HG02840 (cell line): ENCODE measurements around the gene ARHGAP36.

ENCODE experiments used
- ATAC-seq: cut with Tn5 transposase; IDR thresholded peaks from one replicate; pipeline ENCODE4 v1.9.1; 2021; ENCODE audit warnings: mild to moderate bottlenecking, moderate library complexity, moderate number of reproducible peaks; ENCODE audit not compliant: unreplicated experiment, low FRiP score

Gene ARHGAP36

GRCh38 chrX:131068945-131069719 lies 11.0 kb downstream of the ARHGAP36 start:
- no peak for ATAC-seq

GRCh38 chrX:131072871-131073571 lies 14.9 kb downstream of the ARHGAP36 start:
- no peak for ATAC-seq

GRCh38 chrX:131073607-131074006 lies 15.5 kb downstream of the ARHGAP36 start:
- ATAC-seq: no peak

GRCh38 chrX:131081772-131082740 lies 23.9 kb downstream of the ARHGAP36 start:
- ATAC-seq: no peak

- ATAC-seq: no peak
Measured at GRCh38 chrX:131083510-131084142, 25.5 kb downstream of the ARHGAP36 start.

- no peak for ATAC-seq
Measured at GRCh38 chrX:131084145-131084544, 26.0 kb downstream of the ARHGAP36 start.

GRCh38 chrX:131136776-131137175 lies 78.6 kb downstream of the ARHGAP36 start:
- no peak for ATAC-seq

- ATAC-seq: no peak
Measured at GRCh38 chrX:131139072-131139471, 80.9 kb downstream of the ARHGAP36 start.
